NB4 (cell line): ENCODE results near the gene COLQ.
"Not testable (repeated sequence)": the region's sequence is repeated elsewhere in the genome, so short reads cannot be mapped to it uniquely, and the experiment has no call there.

Experiments
- DNase-seq: peaks from one replicate; pipeline ENCODE4 v3.0.0; 2010; ENCODE audit warnings: low read depth
- H3K4me3 ChIP-seq: one replicate; pipeline ENCODE4 v1.5.1; 2011; ENCODE audit warnings: mild to moderate bottlenecking, low read depth, low read length, moderate library complexity
- CTCF ChIP-seq: IDR thresholded peaks from one replicate; pipeline ENCODE4 v1.5.1; 2012; ENCODE audit warnings: low read depth, low read length
- MAX ChIP-seq: IDR thresholded peaks from 2 replicates; pipeline ENCODE4 v1.6.1; 2011; ENCODE audit warnings: low read depth, low read length
- MYC ChIP-seq: IDR thresholded peaks from 2 replicates; pipeline ENCODE4 v1.6.1; 2011; ENCODE audit warnings: low read depth, low read length
- POLR2A ChIP-seq: IDR thresholded peaks from 2 replicates; pipeline ENCODE4 v1.6.1; 2011; ENCODE audit warnings: mild to moderate bottlenecking; ENCODE audit not compliant: insufficient read length; ENCODE audit errors: extremely low read depth

The COLQ gene

GRCh38 chr3:15538345-15538744 lies 16.8 kb upstream of the COLQ start:
- TF ChIP-seq CTCF = no peak
- no peak for TF ChIP-seq MYC
- TF ChIP-seq POLR2A = no peak
- no peak for TF ChIP-seq MAX
- no peak overlapping the region for H3K4me3 ChIP-seq
- no peak for DNase-seq

- TF ChIP-seq MYC = no peak
- TF ChIP-seq POLR2A = no peak
- TF ChIP-seq CTCF = no peak
- TF ChIP-seq MAX = no peak
- no peak for DNase-seq
- H3K4me3 ChIP-seq = no peak overlapping the region
Observed at GRCh38 chr3:15536856-15537255, 15.3 kb upstream of the COLQ start.

- H3K4me3 ChIP-seq = no peak overlapping the region
- TF ChIP-seq MYC (no peak), MAX (no peak), CTCF (no peak), POLR2A (no peak)
- DNase-seq = no peak
Observed at GRCh38 chr3:15535732-15536131, 14.2 kb upstream of the COLQ start.

- H3K4me3 ChIP-seq, DNase-seq: not testable (repeated sequence)
Observed at GRCh38 chr3:15532614-15533013, 11.1 kb upstream of the COLQ start.

- DNase-seq = no peak
- no peak overlapping the region for H3K4me3 ChIP-seq
- TF ChIP-seq POLR2A = no peak
- no peak for TF ChIP-seq MYC
- TF ChIP-seq MAX = no peak
- no peak for TF ChIP-seq CTCF
Observed at GRCh38 chr3:15531346-15531745, 9.8 kb upstream of the COLQ start.

- H3K4me3 ChIP-seq = no peak overlapping the region
- TF ChIP-seq MYC = no peak
- TF ChIP-seq CTCF = no peak
- no peak for TF ChIP-seq POLR2A
- DNase-seq = no peak
Observed at GRCh38 chr3:15528854-15529537, 7.5 kb upstream of the COLQ start.

- no peak overlapping the region for H3K4me3 ChIP-seq
- TF ChIP-seq CTCF = no peak
- TF ChIP-seq MYC = no peak
- no peak for DNase-seq
Observed at GRCh38 chr3:15527031-15527459, 5.5 kb upstream of the COLQ start.
